Activated effector memory CD4-positive, alpha-beta T cell treated with Interleukin-2 at 50 U/mL for 16 hours (primary cell): ENCODE results near the gene SDR9C7.
"Not testable (repeated sequence)": the region's sequence is repeated elsewhere in the genome, so short reads cannot be mapped to it uniquely, and the experiment has no call there.

Experiments
- DNase-seq: peaks from one replicate; pipeline ENCODE4 v3.0.0-alpha.2; 2020

Gene SDR9C7

GRCh38 chr12:56933826-56934625, at the start of gene SDR9C7:
Gene SDR9C7 (minus strand): TSS chr12:56934408. CDS start chr12:56934261, 147 bp downstream.
- DNase-seq = no peak

DNA sequence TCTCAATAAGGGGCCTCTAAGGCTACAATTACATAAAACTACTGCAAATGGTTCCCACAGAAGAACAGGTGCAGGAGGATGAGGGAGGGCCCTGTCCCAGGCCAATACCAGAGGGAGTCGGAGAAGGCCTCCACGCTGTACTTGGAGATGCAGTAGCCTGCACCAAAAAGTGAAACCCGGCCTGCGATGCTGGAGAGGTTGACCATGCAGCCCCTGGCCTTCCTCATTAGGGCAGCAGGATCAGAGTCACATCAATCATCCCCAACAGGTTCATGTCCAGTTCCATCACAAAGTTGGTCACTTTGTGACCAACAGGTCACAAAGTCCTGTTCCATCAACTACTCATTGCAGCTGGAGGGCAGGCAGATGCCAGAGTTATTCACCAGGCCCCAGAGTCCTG, 49.2 kb upstream of the SDR9C7 start:
- no peak for DNase-seq

- not testable (repeated sequence) for DNase-seq
Measured at GRCh38 chr12:56982578-56983236, 48.5 kb upstream of the SDR9C7 start.

- DNase-seq = no peak
Measured at GRCh38 chr12:56980941-56981530, 46.8 kb upstream of the SDR9C7 start.

GRCh38 chr12:56980268-56980667, 46.1 kb upstream of the SDR9C7 start:
- no peak for DNase-seq

DNA sequence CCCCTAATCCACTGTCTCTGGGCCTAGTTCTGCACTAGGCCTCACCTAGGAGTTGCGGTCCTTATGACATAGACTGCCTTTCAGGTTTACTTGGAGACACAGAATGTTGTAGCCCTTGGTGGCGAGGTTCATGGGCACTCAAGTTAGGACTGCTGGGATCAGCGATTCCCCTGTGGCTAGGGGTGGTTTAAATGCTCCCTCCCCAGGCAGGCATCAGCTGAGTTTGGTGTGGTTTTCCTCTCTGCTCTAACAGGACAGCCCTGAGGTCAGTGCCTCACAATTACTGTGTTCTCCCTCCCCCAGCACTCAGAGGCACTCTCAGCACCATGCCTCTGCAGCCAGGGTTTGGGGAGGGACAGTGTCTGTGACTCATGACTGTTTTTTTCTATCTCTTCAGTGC, 45.4 kb upstream of the SDR9C7 start:
- no peak for DNase-seq

DNA sequence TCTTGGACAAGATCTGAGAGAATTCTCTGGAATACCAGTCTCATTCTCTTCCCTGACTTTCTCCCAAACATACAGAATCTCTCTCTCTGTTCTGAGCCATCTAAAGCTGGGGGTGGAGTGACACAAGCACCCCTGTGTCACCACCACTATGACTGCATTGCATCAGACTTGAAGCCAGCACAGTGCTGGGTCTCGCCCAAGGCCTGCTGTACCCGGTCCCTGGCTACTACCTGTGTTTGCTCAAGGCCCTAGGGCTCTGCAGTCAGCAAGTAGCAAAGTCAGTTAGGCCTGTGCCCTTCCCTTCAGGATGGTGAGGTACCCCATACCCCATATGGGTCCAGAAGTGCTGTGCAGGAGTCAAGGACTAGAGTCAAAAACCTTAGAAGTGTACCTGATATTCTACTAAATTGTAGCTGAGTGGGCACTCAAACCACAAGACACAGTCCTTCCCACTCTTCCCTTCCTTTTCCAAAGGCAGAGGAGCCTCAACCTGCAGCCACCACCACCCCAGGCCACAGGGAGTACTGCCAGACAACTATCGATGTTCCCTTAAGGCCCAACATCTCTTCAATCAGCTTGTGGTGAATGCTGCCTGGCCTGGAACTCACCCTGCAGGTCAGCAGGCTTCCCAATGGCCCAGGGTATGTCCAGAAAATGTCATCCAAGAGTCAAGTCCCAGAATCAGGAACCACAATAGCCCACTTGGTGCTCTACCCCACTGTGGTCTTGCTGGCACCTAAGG, 44.4 kb upstream of the SDR9C7 start:
- no peak for DNase-seq

GRCh38 chr12:56977361-56977760, 43.2 kb upstream of the SDR9C7 start:
- not testable (repeated sequence) for DNase-seq

- not testable (repeated sequence) for DNase-seq
Measured at GRCh38 chr12:56974224-56974623, 40.0 kb upstream of the SDR9C7 start.

DNA sequence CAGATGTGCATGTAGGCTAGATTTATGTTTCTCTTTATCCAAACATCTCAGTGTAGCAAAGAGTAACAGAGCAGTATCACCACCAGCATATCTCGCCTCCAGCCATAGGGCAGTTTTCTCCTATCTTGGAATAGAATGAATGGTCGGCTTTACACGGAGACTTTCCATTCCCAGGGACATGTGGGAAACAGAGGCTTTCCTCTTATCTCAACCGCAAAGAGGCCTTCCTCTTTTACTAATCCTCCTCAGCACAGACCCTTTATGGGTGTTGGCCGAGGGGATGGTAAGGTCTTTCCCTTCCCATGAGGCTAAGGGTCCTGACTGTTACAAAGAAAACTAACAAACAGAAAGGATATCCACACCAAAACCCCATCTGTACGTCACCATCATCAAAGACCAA, 34.7 kb upstream of the SDR9C7 start:
- DNase-seq = not testable (repeated sequence)

- DNase-seq = not testable (repeated sequence)
Measured at GRCh38 chr12:56965997-56966642, 31.9 kb upstream of the SDR9C7 start.

GRCh38 chr12:56965124-56965523, 30.9 kb upstream of the SDR9C7 start:
- not testable (repeated sequence) for DNase-seq

- DNase-seq = not testable (repeated sequence)
Measured at GRCh38 chr12:56963557-56963956, 29.3 kb upstream of the SDR9C7 start.

DNA sequence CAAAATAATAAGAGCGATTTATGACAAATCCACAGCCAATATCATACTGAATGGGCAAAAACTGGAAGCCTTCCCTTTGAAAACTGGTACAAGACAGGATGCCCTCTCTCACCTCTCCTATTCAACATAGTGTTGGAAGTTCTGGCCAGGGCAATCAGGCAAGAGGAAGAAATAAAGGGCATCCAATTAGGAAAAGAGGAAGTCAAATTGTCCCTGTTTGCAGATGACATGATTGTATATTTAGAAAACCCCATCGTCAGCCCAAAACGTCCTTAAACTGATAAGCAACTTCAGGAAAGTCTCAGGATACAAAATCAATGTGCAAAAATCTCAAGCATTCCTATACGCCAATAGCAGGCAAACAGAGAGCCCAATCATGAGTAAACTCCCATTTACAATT, 28.0 kb upstream of the SDR9C7 start:
- DNase-seq = not testable (repeated sequence)

DNA sequence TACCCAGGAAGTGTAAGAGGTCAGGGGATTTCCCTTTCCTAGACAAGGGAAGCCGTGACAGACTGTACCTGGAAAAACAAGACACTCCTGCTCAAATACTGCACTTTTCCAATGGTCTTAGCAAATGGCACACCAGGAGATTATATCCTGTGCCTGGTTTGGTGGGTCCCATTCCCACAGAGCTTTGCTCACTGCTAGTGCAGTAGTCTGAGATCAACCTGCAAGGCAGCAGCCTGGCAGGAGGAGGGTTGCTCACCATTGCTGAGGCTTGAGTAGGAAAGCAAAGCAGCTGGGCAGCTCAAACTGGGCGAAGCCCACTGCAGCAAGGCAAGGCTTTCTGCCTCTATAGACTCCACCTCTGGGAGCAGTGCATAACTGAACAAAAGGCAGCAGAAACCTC, 24.2 kb upstream of the SDR9C7 start:
- no peak for DNase-seq

- DNase-seq = no peak
Measured at GRCh38 chr12:56957229-56958052, 23.2 kb upstream of the SDR9C7 start, which contains the start of gene RDH16. Gene RDH16 (minus strand): TSS chr12:56957608. CDS start chr12:56957462, 146 bp downstream.

- DNase-seq = no peak
Measured at GRCh38 chr12:56955631-56956256, 21.5 kb upstream of the SDR9C7 start.

GRCh38 chr12:56954958-56955355, 20.7 kb upstream of the SDR9C7 start:
- no peak for DNase-seq

GRCh38 chr12:56954057-56954957, 20.1 kb upstream of the SDR9C7 start:
- no peak for DNase-seq

DNA sequence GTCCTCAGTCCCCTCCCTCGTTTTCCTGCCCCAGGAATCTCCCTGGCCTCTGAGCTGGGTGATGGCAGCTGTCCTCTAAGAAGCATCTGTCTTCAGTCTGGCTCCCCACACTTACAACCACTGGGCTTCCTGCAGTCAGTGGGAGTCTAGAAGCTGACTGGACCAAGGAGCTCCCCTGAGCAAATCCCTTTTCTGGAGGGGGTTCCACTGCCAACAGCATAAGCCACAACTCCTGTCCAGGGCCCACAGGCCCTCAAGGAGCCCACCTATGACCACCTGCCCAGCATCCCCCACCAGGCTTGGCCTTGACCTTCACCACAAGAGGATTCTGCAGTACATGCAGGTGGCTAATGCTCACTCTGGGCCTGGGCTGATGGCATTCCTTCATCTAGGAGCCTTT, 19.1 kb upstream of the SDR9C7 start:
- DNase-seq = no peak
